PC-3 (cell line): ENCODE results near the gene PIH1D1. TPM values are rescaled to one million over a fixed set of nuclear protein-coding genes. Genes with fewer than 3 reads are reported as not detected.

ENCODE experiments used
- ATAC-seq: fragments of 200-7000 bp; cut with Tn5 transposase; 2 replicates; pipeline ENCODE4 v1.9.1; 2020; ENCODE audit warnings: mild to moderate bottlenecking, moderate library complexity
- BruUV-seq: library from RNA; stranded (reverse); fragments of 400-500 nt; replicated peaks from 2 replicates; lab custom pipeline; 2021; lab: Mats Ljungman, UMichigan
- CTCF ChIA-PET: fragments of 300-600 bp; sonication (Branson Sonifier 250); formaldehyde crosslinking; loops from one replicate; lab custom pipeline; 2022; ENCODE audit warnings: antibody characterized with exemption; lab: Charles Lee
- POLR2A ChIA-PET: fragments of 300-600 bp; sonication (Branson Sonifier 250); formaldehyde crosslinking; loops from one replicate; lab custom pipeline; 2022; ENCODE audit warnings: antibody characterized with exemption; ENCODE audit not compliant: unreplicated experiment; lab: Charles Lee
- DNase-seq: peaks from one replicate; pipeline ENCODE4 v3.0.0-alpha.2; 2015
- H2AFZ ChIP-seq: fragments of 300-600 bp; sonication (generic); 2 replicates; pipeline ENCODE4 v1.6.0; 2016; ENCODE audit warnings: antibody characterized with exemption, low read length
- H3F3A ChIP-seq: fragments of 300-600 bp; sonication (generic); one replicate; pipeline ENCODE4 v1.6.0; 2017; ENCODE audit warnings: antibody characterized with exemption, low read length, control low read depth, mild to moderate bottlenecking; ENCODE audit not compliant: unreplicated experiment
- H3K27ac ChIP-seq: fragments of 300-600 bp; sonication (generic); 2 replicates; pipeline ENCODE4 v1.5.1; 2016; ENCODE audit warnings: mild to moderate bottlenecking, low read length
- H3K27me3 ChIP-seq: fragments of 300-600 bp; sonication (generic); 2 replicates; pipeline ENCODE4 v1.6.1; 2016; ENCODE audit warnings: low read length, mixed read lengths
- H3K36me3 ChIP-seq: fragments of 300-600 bp; sonication (generic); 2 replicates; pipeline ENCODE4 v1.6.1; 2016; ENCODE audit warnings: low read depth, mixed run types, low read length, mixed read lengths
- H3K4me1 ChIP-seq: fragments of 300-600 bp; sonication (generic); 2 replicates; pipeline ENCODE4 v1.5.1; 2016; ENCODE audit warnings: low read length; ENCODE audit not compliant: insufficient read depth
- H3K4me2 ChIP-seq: fragments of 300-600 bp; sonication (generic); 2 replicates; pipeline ENCODE4 v1.6.0; 2016; ENCODE audit warnings: low read length
- H3K4me3 ChIP-seq: fragments of 300-600 bp; sonication (generic); 2 replicates; pipeline ENCODE4 v1.5.1; 2016; ENCODE audit warnings: mild to moderate bottlenecking, low read length, mixed read lengths
- H3K79me2 ChIP-seq: fragments of 300-600 bp; sonication (generic); 2 replicates; pipeline ENCODE4 v1.6.1; 2017; ENCODE audit warnings: low read length, mixed read lengths
- H3K9ac ChIP-seq: fragments of 300-600 bp; sonication (generic); 2 replicates; pipeline ENCODE4 v1.6.0; 2016; ENCODE audit warnings: mild to moderate bottlenecking, low read length
- H3K9me2 ChIP-seq: fragments of 300-600 bp; sonication (generic); replicated peaks from 2 replicates; pipeline ENCODE4 v1.6.1; 2016; ENCODE audit warnings: mixed run types, low read length, mixed read lengths
- H3K9me3 ChIP-seq: fragments of 300-600 bp; sonication (generic); 2 replicates; pipeline ENCODE4 v1.6.1; 2016; ENCODE audit warnings: low read length, mixed read lengths
- H4K20me1 ChIP-seq: fragments of 300-600 bp; sonication (generic); 2 replicates; pipeline ENCODE4 v1.6.1; 2016; ENCODE audit warnings: low read length, mixed read lengths
- CTCF ChIP-seq: fragments of 300-600 bp; sonication (generic); conservative IDR thresholded peaks from 2 replicates; pipeline ENCODE4 v1.5.1; 2017; ENCODE audit warnings: antibody characterized with exemption, low read depth, mild to moderate bottlenecking, low read length
- EZH2 ChIP-seq: fragments of 300-600 bp; sonication (generic); IDR thresholded peaks from one replicate; pipeline ENCODE4 v1.6.1; 2017; ENCODE audit warnings: antibody characterized with exemption, mild to moderate bottlenecking, low read length; ENCODE audit not compliant: unreplicated experiment
- EZH2phosphoT487 ChIP-seq: fragments of 300-600 bp; sonication (generic); IDR thresholded peaks from 2 replicates; pipeline ENCODE4 v1.6.1; 2018; ENCODE audit warnings: mild to moderate bottlenecking, antibody characterized with exemption, low read length, borderline replicate concordance
- intact Hi-C: fragments of 100-400 bp; cut with micrococcal nuclease; formaldehyde crosslinking; loops from 2 replicates; pipeline ENCODE4 v1.9.0; 2023
- total RNA-seq: library from RNA; depleted of rRNA; stranded (reverse); fragments of >200 nt; gene quantifications from 2 replicates; pipeline ENCODE4 v1.2.3, GENCODE V29; 2014

Gene PIH1D1
- total RNA-seq, 1 experiment from 2014 or later: 171 TPM

GRCh38 chr19:49459388-49459787 lies 7.8 kb upstream of the PIH1D1 start:
- Histone ChIP-seq H3F3A (no peaks in the 10 kb centered on the region), H3K4me3 (no peak overlapping the region), H3K9me3 (no peaks in the 10 kb centered on the region), H3K79me2 (no peaks in the 10 kb centered on the region), H3K4me2 (no peak overlapping the region), H3K9me2 (no peaks in the 10 kb centered on the region), H3K36me3 (no peaks in the 10 kb centered on the region), H3K27me3 (no peaks in the 10 kb centered on the region), H3K4me1 (no peaks in the 10 kb centered on the region), H2AFZ (no peak overlapping the region), H3K9ac (no peak overlapping the region), H4K20me1 (no peaks in the 10 kb centered on the region), H3K27ac (no peak overlapping the region)
- no TSS peak for BruUV-seq
- ChIA-PET CTCF (no interaction called here), POLR2A (no interaction called here)
- ATAC-seq (no peak; the same call in 1 of the 2 replicates), DNase-seq (no peak)
- intact Hi-C loops: no loop called here
- no peak for TF ChIP-seq EZH2
- TF ChIP-seq CTCF: no peak
- no peak for TF ChIP-seq EZH2phosphoT487

- Histone ChIP-seq H3K9me3 (no peaks in the 10 kb centered on the region), H3K36me3 (no peaks in the 10 kb centered on the region), H2AFZ (no peak overlapping the region), H3K27ac (no peak overlapping the region), H3K4me3 (no peak overlapping the region), H3K9me2 (no peaks in the 10 kb centered on the region), H3K4me2 (no peak overlapping the region), H3K4me1 (no peaks in the 10 kb centered on the region), H3K79me2 (no peaks in the 10 kb centered on the region), H4K20me1 (no peaks in the 10 kb centered on the region), H3F3A (no peaks in the 10 kb centered on the region), H3K9ac (no peak overlapping the region), H3K27me3 (no peaks in the 10 kb centered on the region)
- ChIA-PET CTCF (interaction anchor here (0.5 kb wide), 1 partner anchor 13 kb away, joined by 7 read pairs; no protein-coding TSS in a partner anchor), POLR2A (no interaction called here)
- TF ChIP-seq EZH2phosphoT487 (no peak), EZH2 (no peak), CTCF (no peak)
- ATAC-seq: no peak
- BruUV-seq: no TSS peak
- DNase-seq: no peak
- intact Hi-C loops: no loop called here
These were observed 6.9 kb upstream of the PIH1D1 start for GRCh38 chr19:49458567-49458903.

- H3K4me2 ChIP-seq: no peak overlapping the region
- no peaks in the 10 kb centered on the region for H3K36me3 ChIP-seq
- H3K27me3 ChIP-seq: no peaks in the 10 kb centered on the region
- H3K4me1 ChIP-seq: no peaks in the 10 kb centered on the region
- H3K4me3 ChIP-seq: no peak overlapping the region
- no peaks in the 10 kb centered on the region for H3K9me3 ChIP-seq
- ChIA-PET CTCF (no interaction called here), POLR2A (no interaction called here)
- H2AFZ ChIP-seq: no peak overlapping the region
- H3K9ac ChIP-seq: no peak overlapping the region
- peaks cover 3% of the 10 kb centered on the region for H3K79me2 ChIP-seq
- no peaks in the 10 kb centered on the region for H3F3A ChIP-seq
- DNase-seq (no peak), ATAC-seq (no peak)
- H3K27ac ChIP-seq: no peak overlapping the region
- no peaks in the 10 kb centered on the region for H4K20me1 ChIP-seq
- TF ChIP-seq EZH2: no peak
- TF ChIP-seq CTCF: no peak
- no peak for TF ChIP-seq EZH2phosphoT487
- BruUV-seq: no TSS peak
- no peaks in the 10 kb centered on the region for H3K9me2 ChIP-seq
- intact Hi-C loops: no loop called here
These were observed 4.7 kb upstream of the PIH1D1 start for GRCh38 chr19:49456326-49456725.
